Activated naive CD4-positive, alpha-beta T cell treated with Interleukin-2 at 50 U/mL for 16 hours (primary cell): Measurements from ENCODE around the gene KIT.
"Not testable (repeated sequence)": the region's sequence is repeated elsewhere in the genome, so short reads cannot be mapped to it uniquely, and the experiment has no call there.

Experiments
- DNase-seq: peaks from one replicate; pipeline ENCODE4 v3.0.0-alpha.2; 2020

The KIT gene

GRCh38 chr4:54657551-54658251, at the start of gene KIT:
TSS of gene KIT (plus strand) at chr4:54657957. CDS start at chr4:54658015, 58 bp downstream.
- peak; percentile 20 for DNase-seq

- no peak for DNase-seq
Measured at GRCh38 chr4:54609310-54609709, 48.4 kb upstream of the KIT start.

- DNase-seq = no peak
Measured at GRCh38 chr4:54614149-54614548, 43.6 kb upstream of the KIT start.

GRCh38 chr4:54620773-54621172, 37.0 kb upstream of the KIT start:
- DNase-seq = no peak

GRCh38 chr4:54625391-54625790, 32.4 kb upstream of the KIT start:
- no peak for DNase-seq

- DNase-seq = no peak
Measured at GRCh38 chr4:54626113-54626512, 31.6 kb upstream of the KIT start.

- DNase-seq = no peak
Measured at GRCh38 chr4:54632537-54632936, 25.2 kb upstream of the KIT start.

GRCh38 chr4:54633102-54633740, 24.5 kb upstream of the KIT start:
- DNase-seq = not testable (repeated sequence)

GRCh38 chr4:54635318-54635717, 22.4 kb upstream of the KIT start:
- DNase-seq = no peak

- DNase-seq = no peak
Measured at GRCh38 chr4:54637325-54637724, 20.4 kb upstream of the KIT start.

GRCh38 chr4:54641101-54641500, 16.7 kb upstream of the KIT start:
- not testable (repeated sequence) for DNase-seq

- DNase-seq = no peak
Measured at GRCh38 chr4:54643172-54643571, 14.6 kb upstream of the KIT start.

- DNase-seq = no peak
Measured at GRCh38 chr4:54643958-54644751, 13.6 kb upstream of the KIT start.

GRCh38 chr4:54645830-54646229, 11.9 kb upstream of the KIT start:
- DNase-seq = no peak

- DNase-seq = no peak
Measured at GRCh38 chr4:54647070-54647469, 10.7 kb upstream of the KIT start.

- DNase-seq = no peak
Measured at GRCh38 chr4:54651050-54651449, 6.7 kb upstream of the KIT start.

- no peak for DNase-seq
Measured at GRCh38 chr4:54654753-54655152, 3.0 kb upstream of the KIT start.

- no peak for DNase-seq
Measured at GRCh38 chr4:54657185-54657550, 589 bp upstream of the KIT start.

GRCh38 chr4:54658252-54659093, 716 bp downstream of the KIT start:
- peak; percentile 11 for DNase-seq

- DNase-seq = no peak
Measured at GRCh38 chr4:54659313-54659712, 1.6 kb downstream of the KIT start.

- no peak for DNase-seq
Measured at GRCh38 chr4:54659749-54660535, 2.2 kb downstream of the KIT start.

- no peak for DNase-seq
Measured at GRCh38 chr4:54660591-54660990, 2.8 kb downstream of the KIT start.
